ENCODE measurements around the gene SMARCA5.

GRCh38 chr4:143597276-143597675 lies 83.8 kb downstream of the SMARCA5 start:
- TF ChIP-seq CTCF (IDR thresholded peaks at IDR 0.05; ENCODE audit: low read depth, low read length): no peak
- no peak for TF ChIP-seq POLR2A (IDR thresholded peaks at IDR 0.05; ENCODE audit: extremely low read depth, insufficient read length)
- TF ChIP-seq MAX (IDR thresholded peaks at IDR 0.05; ENCODE audit: low read depth, low read length): no peak
- TF ChIP-seq MYC (IDR thresholded peaks at IDR 0.05; ENCODE audit: low read depth, low read length): no peak
